Ectodermal cell (in vitro differentiated cells): ENCODE results near the gene FADS2.
A peak's percentile ranks its signal among the peaks of the same experiment; 100 is the strongest.

ENCODE experiments used
- H3K27ac ChIP-seq: 2 replicates; pipeline ENCODE4 v1.7.0; 2013; ENCODE audit warnings: mild to moderate bottlenecking, low read depth, low read length; ENCODE audit not compliant: insufficient read depth, poor library complexity, severe bottlenecking
- H3K27me3 ChIP-seq: 2 replicates; pipeline ENCODE4 v1.7.0; 2013; ENCODE audit warnings: mild to moderate bottlenecking, low read length; ENCODE audit not compliant: insufficient read depth, control insufficient read depth, poor library complexity, severe bottlenecking
- H3K36me3 ChIP-seq: one replicate; pipeline ENCODE4 v1.7.0; 2013; ENCODE audit warnings: low read length; ENCODE audit not compliant: control insufficient read depth, insufficient read depth
- H3K4me1 ChIP-seq: one replicate; pipeline ENCODE4 v1.7.0; 2013; ENCODE audit warnings: low read length; ENCODE audit not compliant: control insufficient read depth, insufficient read depth
- H3K4me3 ChIP-seq: 2 replicates; pipeline ENCODE4 v1.7.0; 2013; ENCODE audit warnings: low read depth, low read length, control low read depth; ENCODE audit not compliant: insufficient read depth
- H3K9me3 ChIP-seq: 2 replicates; pipeline ENCODE4 v1.7.0; 2013; ENCODE audit warnings: mild to moderate bottlenecking, low read length, moderate library complexity; ENCODE audit not compliant: control insufficient read depth
- WGBS, 2 experiments: methylation state at CpG; one replicate each; pipeline ENCODE4 v1.1.7; 2013; ENCODE audit warnings: missing lambda C conversion rate in 2 of 2; 5-methylcytosine and 5-hydroxymethylcytosine counted together

FADS2 gene

GRCh38 chr11:61885784-61886580, 57.9 kb downstream of the FADS2 start:
- no peak overlapping the region for H3K4me3 ChIP-seq
- H3K4me1 ChIP-seq = peaks cover 10% of the 10 kb centered on the region
- H3K9me3 ChIP-seq = no peaks in the 10 kb centered on the region
- H3K27me3 ChIP-seq = peaks cover 9% of the 10 kb centered on the region
- 89 to 90% methylated on average over 13 of the region's 13 CpGs for WGBS, 2 experiments
- H3K36me3 ChIP-seq = no peaks in the 10 kb centered on the region
- no peak overlapping the region for H3K27ac ChIP-seq

DNA sequence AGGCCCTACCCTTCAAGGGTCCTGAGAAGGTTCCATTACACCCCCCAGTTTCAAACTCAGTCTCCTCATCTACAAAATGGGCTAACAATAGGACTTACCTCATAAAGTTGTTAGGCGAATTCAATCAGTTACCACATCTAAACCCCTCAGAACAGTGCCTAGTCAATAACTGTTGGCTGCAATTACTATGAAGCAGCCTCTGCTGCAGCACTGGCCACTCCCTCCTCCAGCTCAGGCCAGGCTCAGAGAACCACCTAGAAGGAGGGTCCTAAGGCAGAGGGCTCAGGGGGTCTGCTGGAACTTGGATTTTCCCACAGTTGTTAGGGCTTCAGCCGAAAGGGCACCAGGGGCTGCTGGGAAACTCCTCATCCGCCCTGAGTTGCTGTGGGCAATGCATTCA, 58.5 kb downstream of the FADS2 start:
- WGBS, 2 experiments = 91 to 93% methylated on average over 3 of the region's 3 CpGs

DNA sequence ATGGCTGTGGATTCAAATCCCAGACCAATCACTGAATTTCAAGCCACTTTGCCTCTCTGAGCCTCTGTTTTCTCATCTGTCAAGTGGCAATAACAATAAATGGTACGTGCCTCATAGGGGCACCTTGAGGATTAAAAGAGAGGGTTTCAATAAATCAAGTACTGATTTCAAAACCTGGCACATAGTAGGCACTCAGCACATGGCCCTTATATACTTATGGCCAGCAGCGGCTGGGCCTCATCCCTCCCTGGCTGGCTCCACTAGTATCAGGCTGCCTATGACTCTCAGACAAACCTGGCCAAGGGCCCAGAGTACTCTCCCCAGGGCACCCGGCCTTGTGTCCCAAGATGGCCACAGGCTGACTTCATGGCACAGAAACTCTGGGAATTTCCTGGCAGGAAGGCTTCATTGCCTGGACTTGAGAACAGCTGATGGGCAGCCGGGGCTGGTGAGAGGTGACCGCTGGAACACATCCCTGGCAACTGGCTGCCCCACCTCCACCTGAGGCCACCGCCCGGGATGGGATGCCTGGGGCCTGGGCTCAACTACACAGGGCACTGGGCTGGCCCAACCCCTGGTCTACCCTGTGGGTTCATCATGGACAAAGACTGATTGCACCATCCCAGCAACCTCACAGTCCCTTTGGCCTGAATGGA, 59.9 kb downstream of the FADS2 start:
- peaks cover 25% of the 10 kb centered on the region for H3K27me3 ChIP-seq
- H3K4me1 ChIP-seq = peaks cover 11% of the 10 kb centered on the region
- H3K9me3 ChIP-seq = no peaks in the 10 kb centered on the region
- H3K4me3 ChIP-seq = no peak overlapping the region
- no peak overlapping the region for H3K27ac ChIP-seq
- H3K36me3 ChIP-seq = no peaks in the 10 kb centered on the region
- 93% methylated on average over 7 of the region's 7 CpGs for WGBS, 2 experiments

More for the DNA sequence above, 58.5 kb downstream of the FADS2 start:
- H3K4me3 ChIP-seq = no peak overlapping the region
- no peak overlapping the region for H3K27ac ChIP-seq
- no peaks in the 10 kb centered on the region for H3K9me3 ChIP-seq
- H3K36me3 ChIP-seq = no peaks in the 10 kb centered on the region
- peaks cover 11% of the 10 kb centered on the region for H3K4me1 ChIP-seq
- peaks cover 12% of the 10 kb centered on the region for H3K27me3 ChIP-seq

DNA sequence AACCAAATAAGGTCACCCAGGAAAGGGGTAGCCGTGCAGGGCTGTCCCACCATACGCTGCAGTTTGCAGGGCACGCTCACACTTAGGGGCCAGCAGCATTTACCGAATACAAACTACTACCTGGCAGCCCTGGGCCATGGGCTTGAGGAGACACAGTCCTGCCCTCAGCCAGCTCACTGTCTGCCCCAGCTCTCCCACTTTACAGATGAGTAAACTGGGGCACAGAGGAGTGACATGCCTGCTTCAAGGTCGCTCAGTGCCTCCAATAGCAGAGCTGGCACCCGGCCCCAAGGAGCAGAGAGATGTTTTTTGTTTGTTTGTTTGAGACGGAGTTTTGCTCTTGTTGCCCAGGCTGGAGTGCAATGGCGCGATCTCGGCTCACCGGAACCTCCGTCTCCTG, 60.5 kb downstream of the FADS2 start:
- peaks cover 28% of the 10 kb centered on the region for H3K27me3 ChIP-seq
- no peak overlapping the region for H3K4me3 ChIP-seq
- H3K9me3 ChIP-seq = no peaks in the 10 kb centered on the region
- no peaks in the 10 kb centered on the region for H3K36me3 ChIP-seq
- WGBS, 2 experiments = 89 to 90% methylated on average over 12 of the region's 12 CpGs
- peaks cover 11% of the 10 kb centered on the region for H3K4me1 ChIP-seq
- no peak overlapping the region for H3K27ac ChIP-seq

GRCh38 chr11:61889831-61890230, 61.7 kb downstream of the FADS2 start:
- no peak overlapping the region for H3K27ac ChIP-seq
- H3K4me3 ChIP-seq = no peak overlapping the region
- H3K36me3 ChIP-seq = no peaks in the 10 kb centered on the region
- H3K4me1 ChIP-seq = peaks cover 11% of the 10 kb centered on the region
- WGBS, 2 experiments = 94% methylated on average over 10 of the region's 10 CpGs
- peaks cover 28% of the 10 kb centered on the region for H3K27me3 ChIP-seq
- H3K9me3 ChIP-seq = no peaks in the 10 kb centered on the region

DNA sequence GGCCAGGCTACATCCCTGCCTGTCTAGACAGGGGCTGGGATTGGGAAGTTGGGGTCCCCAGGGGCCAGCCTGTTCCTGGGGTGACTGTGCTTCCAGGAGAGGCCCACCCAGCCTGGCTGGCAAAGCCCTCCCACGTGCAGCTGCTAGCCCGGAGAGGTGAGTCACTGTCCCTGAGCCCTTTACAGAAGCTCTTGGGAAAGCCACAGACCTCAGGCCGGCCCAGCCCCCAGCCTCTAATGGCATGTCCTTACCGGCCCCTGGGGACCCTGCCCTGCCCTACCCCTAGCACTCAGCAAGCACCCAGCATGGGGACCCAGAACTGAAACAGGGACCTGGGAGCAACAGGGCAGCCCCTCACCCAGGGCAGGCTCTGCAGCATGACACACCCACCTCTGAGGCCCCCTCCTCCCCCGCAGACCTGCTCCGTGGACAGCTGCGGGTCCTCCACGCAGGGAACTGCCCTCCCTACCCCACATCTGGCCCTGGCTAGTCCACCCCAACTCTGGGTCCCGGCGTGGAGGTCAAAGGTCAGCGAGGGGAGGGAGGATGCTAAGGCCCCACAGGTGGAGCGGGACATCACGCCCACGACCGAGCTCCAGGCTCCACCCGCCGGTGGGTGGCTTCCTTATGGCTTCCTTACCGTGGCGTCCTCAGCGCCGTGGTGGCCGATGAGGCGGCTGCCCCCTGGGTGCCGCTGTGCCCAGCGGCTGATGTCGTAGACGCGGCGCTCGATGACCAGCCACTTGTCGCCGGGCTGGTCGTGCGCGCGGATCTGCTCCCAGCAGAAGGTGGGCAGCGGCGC, 62.6 kb downstream of the FADS2 start:
- Histone ChIP-seq H3K36me3 (no peaks in the 10 kb centered on the region), H3K27ac (no peak overlapping the region), H3K4me1 (peaks cover 11% of the 10 kb centered on the region), H3K9me3 (no peaks in the 10 kb centered on the region), H3K4me3 (peak overlapping the region; percentile 58), H3K27me3 (peaks cover 28% of the 10 kb centered on the region)
- 2 to 3% methylated on average over 38 of the region's 38 CpGs for WGBS, 2 experiments

- peaks cover 28% of the 10 kb centered on the region for H3K27me3 ChIP-seq
- H3K4me1 ChIP-seq = peaks cover 11% of the 10 kb centered on the region
- 0% methylated on average over 96 of the region's 96 CpGs for WGBS, 2 experiments
- H3K27ac ChIP-seq = no peak within 1 kb of the TSS
- no peaks in the 10 kb centered on the region for H3K9me3 ChIP-seq
- H3K4me3 ChIP-seq = peak within 1 kb of the TSS; percentile 58
- no peaks in the 10 kb centered on the region for H3K36me3 ChIP-seq
Measured at GRCh38 chr11:61891331-61892084, 63.4 kb downstream of the FADS2 start, which contains the start of gene FADS3. Gene FADS3 (minus strand): TSS chr11:61891545. CDS start chr11:61891381, 164 bp downstream.

DNA sequence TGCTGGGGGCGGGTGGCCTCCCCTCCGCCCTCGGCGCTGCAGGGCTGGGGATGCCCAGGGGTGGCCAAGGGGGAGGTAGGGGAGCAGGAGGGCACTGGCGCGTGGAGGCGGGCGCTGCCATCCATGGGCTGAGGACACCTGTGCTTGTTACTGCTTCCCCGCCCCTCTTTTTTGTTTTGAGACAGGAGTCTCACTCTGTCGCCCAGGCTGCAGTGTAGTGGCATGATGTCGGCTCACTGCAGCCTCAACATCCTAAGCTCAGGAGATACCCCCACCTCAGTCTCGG, 63.9 kb downstream of the FADS2 start:
- Histone ChIP-seq H3K27ac (no peak overlapping the region), H3K36me3 (no peaks in the 10 kb centered on the region), H3K4me3 (peak overlapping the region; percentile 58), H3K4me1 (peaks cover 15% of the 10 kb centered on the region), H3K9me3 (no peaks in the 10 kb centered on the region), H3K27me3 (peaks cover 28% of the 10 kb centered on the region)
- 32 to 33% methylated on average over 12 of the region's 12 CpGs for WGBS, 2 experiments

- Histone ChIP-seq H3K4me3 (no peak overlapping the region), H3K36me3 (no peaks in the 10 kb centered on the region), H3K9me3 (no peaks in the 10 kb centered on the region), H3K27me3 (peaks cover 28% of the 10 kb centered on the region), H3K27ac (no peak overlapping the region), H3K4me1 (peaks cover 19% of the 10 kb centered on the region)
- 81 to 83% methylated on average over 5 of the region's 5 CpGs for WGBS, 2 experiments
Measured at GRCh38 chr11:61893981-61894380, 65.9 kb downstream of the FADS2 start.
